Measurements from ENCODE around the gene TLE5.

- TF ChIP-seq POLR2A (IDR thresholded peaks at IDR 0.05) (no peak), CTCF (IDR thresholded peaks at IDR 0.05) (no peak), EP300 (IDR thresholded peaks at IDR 0.05) (no peak)
These were observed 5.8 kb upstream of the TLE5 start for GRCh38 chr19:3068071-3068470.

Data from tibial nerve (tissue), 4 donors.